ENCODE results near the gene ZSWIM6.

Gene ZSWIM6

GRCh38 chr5:61489574-61489973 lies 157.5 kb downstream of the ZSWIM6 start:
- no peak overlapping the region for H3K9ac ChIP-seq (ENCODE audit: low read length in 2 of 2)
- no peak overlapping the region for H3K4me3 ChIP-seq (ENCODE audit: low read length in 2 of 2)
- no peak overlapping the region for H3K27ac ChIP-seq (ENCODE audit: low read length)
- H3K4me1 ChIP-seq (ENCODE audit: control insufficient read depth, insufficient read depth, low read length), result no peaks in the 10 kb centered on the region
- no peaks in the 10 kb centered on the region for H3K27me3 ChIP-seq (ENCODE audit: control insufficient read depth in 1 of 2, insufficient read depth in 2 of 2, low read length in 2 of 2)
- no peaks in the 10 kb centered on the region for H3K36me3 ChIP-seq (ENCODE audit: control insufficient read depth in 2 of 2, insufficient read depth in 2 of 2, low read length in 2 of 2)
- no peaks in the 10 kb centered on the region for H3K9me3 ChIP-seq (ENCODE audit: control insufficient read depth in 2 of 2, low read length in 2 of 2)

DNA sequence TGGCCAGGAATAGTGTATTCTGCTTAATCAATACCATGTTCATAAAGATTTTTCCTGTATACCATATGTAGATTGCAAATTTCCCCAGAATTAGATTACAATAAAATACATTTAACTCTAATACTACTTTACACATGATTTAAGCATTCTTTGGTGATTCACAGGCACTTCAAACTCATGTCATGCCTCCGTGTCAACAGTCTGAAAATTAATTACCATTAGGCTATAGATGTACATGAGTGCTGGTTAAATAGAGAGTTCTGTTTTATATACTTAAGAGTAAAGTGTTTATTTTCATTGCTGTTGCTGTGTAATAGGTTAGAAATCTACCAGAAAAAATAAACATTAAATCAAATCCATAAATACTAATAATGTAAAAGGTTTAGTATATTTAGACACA lies 159.8 kb downstream of the ZSWIM6 start:
- peaks cover 6% of the 10 kb centered on the region for H3K4me1 ChIP-seq (ENCODE audit: control insufficient read depth, insufficient read depth, low read length)
- no peak overlapping the region for H3K9ac ChIP-seq (ENCODE audit: low read length in 2 of 2)
- no peak overlapping the region for H3K27ac ChIP-seq (ENCODE audit: low read length)
- H3K9me3 ChIP-seq (ENCODE audit: control insufficient read depth in 2 of 2, low read length in 2 of 2), result no peaks in the 10 kb centered on the region
- H3K4me3 ChIP-seq (ENCODE audit: low read length in 2 of 2), result no peak overlapping the region
- H3K27me3 ChIP-seq (ENCODE audit: control insufficient read depth in 1 of 2, insufficient read depth in 2 of 2, low read length in 2 of 2), result no peaks in the 10 kb centered on the region
- no peaks in the 10 kb centered on the region for H3K36me3 ChIP-seq (ENCODE audit: control insufficient read depth in 2 of 2, insufficient read depth in 2 of 2, low read length in 2 of 2)

GRCh38 chr5:61493973-61494372 lies 161.9 kb downstream of the ZSWIM6 start:
- Histone ChIP-seq H3K9me3 (ENCODE audit: control insufficient read depth in 2 of 2, low read length in 2 of 2) (no peaks in the 10 kb centered on the region), H3K27ac (ENCODE audit: low read length) (no peak overlapping the region), H3K36me3 (ENCODE audit: control insufficient read depth in 2 of 2, insufficient read depth in 2 of 2, low read length in 2 of 2) (no peaks in the 10 kb centered on the region), H3K4me1 (ENCODE audit: control insufficient read depth, insufficient read depth, low read length) (peaks cover 6% of the 10 kb centered on the region), H3K9ac (ENCODE audit: low read length in 2 of 2) (no peak overlapping the region), H3K27me3 (ENCODE audit: control insufficient read depth in 1 of 2, insufficient read depth in 2 of 2, low read length in 2 of 2) (no peaks in the 10 kb centered on the region), H3K4me3 (ENCODE audit: low read length in 2 of 2) (no peak overlapping the region)

DNA sequence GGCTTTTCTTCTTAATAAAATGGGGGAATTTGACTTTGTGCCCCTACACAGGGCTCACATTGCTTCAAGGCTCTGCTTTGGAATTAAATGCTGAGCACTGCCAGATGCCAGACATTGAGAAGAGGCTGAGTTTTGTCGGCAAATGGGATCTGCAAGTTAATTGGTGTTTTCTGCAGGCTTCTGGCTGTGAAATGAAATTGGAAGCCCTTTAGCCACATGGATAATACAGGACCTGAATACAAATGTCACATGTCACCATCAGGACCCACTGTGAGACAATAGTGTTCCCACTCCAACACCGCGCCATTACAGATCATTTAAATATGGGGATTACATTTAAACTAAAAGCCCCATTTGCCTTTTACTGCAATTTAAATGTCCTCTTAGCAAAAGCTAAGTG lies 164.4 kb downstream of the ZSWIM6 start:
- H3K4me3 ChIP-seq (ENCODE audit: low read length in 2 of 2), result no peak overlapping the region
- no peaks in the 10 kb centered on the region for H3K36me3 ChIP-seq (ENCODE audit: control insufficient read depth in 2 of 2, insufficient read depth in 2 of 2, low read length in 2 of 2)
- H3K27me3 ChIP-seq (ENCODE audit: control insufficient read depth in 1 of 2, insufficient read depth in 2 of 2, low read length in 2 of 2), result no peaks in the 10 kb centered on the region
- no peak overlapping the region for H3K27ac ChIP-seq (ENCODE audit: low read length)
- H3K9me3 ChIP-seq (ENCODE audit: control insufficient read depth in 2 of 2, low read length in 2 of 2), result no peaks in the 10 kb centered on the region
- no peak overlapping the region for H3K9ac ChIP-seq (ENCODE audit: low read length in 2 of 2)
- peaks cover 6% of the 10 kb centered on the region for H3K4me1 ChIP-seq (ENCODE audit: control insufficient read depth, insufficient read depth, low read length)

DNA sequence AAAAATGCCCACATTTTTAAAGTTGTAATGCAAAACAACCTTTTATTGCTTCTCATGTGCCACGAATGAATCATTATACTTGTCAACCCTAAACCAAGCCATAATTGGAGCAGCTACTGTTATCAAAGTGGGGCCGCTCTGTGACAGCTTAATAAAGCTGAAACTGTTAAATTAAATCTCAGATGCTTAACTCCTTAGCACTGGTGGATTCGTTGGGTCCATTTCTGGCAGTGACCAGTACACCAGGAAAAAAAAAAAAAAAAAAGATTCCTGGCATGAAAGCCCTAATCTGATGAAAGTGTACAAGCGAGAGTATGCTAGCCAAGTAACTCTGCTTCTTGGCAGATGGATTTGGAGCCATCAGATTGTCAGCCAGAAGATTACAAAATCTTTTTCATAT lies 164.8 kb downstream of the ZSWIM6 start:
- H3K27me3 ChIP-seq (ENCODE audit: control insufficient read depth in 1 of 2, insufficient read depth in 2 of 2, low read length in 2 of 2), result no peaks in the 10 kb centered on the region
- no peaks in the 10 kb centered on the region for H3K9me3 ChIP-seq (ENCODE audit: control insufficient read depth in 2 of 2, low read length in 2 of 2)
- no peak overlapping the region for H3K4me3 ChIP-seq (ENCODE audit: low read length in 2 of 2)
- no peaks in the 10 kb centered on the region for H3K36me3 ChIP-seq (ENCODE audit: control insufficient read depth in 2 of 2, insufficient read depth in 2 of 2, low read length in 2 of 2)
- H3K27ac ChIP-seq (ENCODE audit: low read length), result no peak overlapping the region
- no peak overlapping the region for H3K9ac ChIP-seq (ENCODE audit: low read length in 2 of 2)
- peaks cover 6% of the 10 kb centered on the region for H3K4me1 ChIP-seq (ENCODE audit: control insufficient read depth, insufficient read depth, low read length)

DNA sequence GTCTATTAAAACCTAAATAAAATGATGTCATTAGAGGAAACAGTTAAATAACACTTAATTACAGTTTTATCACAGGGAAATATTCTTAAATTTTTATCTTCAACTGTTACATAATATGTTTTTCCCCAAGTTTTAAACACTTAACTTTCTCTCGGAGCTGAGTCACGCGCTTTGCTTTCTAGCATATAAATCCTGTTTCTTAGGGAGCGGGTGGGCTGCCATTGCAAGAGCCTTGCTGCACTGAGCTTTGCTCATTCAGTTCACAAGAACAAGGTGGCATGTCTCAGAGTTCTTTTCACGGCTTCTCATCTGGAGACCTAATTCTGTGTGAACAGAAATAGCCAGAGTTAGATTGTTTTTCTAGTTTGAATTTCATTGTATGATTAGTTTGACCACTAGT lies 166.1 kb downstream of the ZSWIM6 start:
- H3K4me3 ChIP-seq (ENCODE audit: low read length in 2 of 2), result no peak overlapping the region
- no peaks in the 10 kb centered on the region for H3K27me3 ChIP-seq (ENCODE audit: control insufficient read depth in 1 of 2, insufficient read depth in 2 of 2, low read length in 2 of 2)
- peaks cover 6% of the 10 kb centered on the region for H3K4me1 ChIP-seq (ENCODE audit: control insufficient read depth, insufficient read depth, low read length)
- no peaks in the 10 kb centered on the region for H3K36me3 ChIP-seq (ENCODE audit: control insufficient read depth in 2 of 2, insufficient read depth in 2 of 2, low read length in 2 of 2)
- no peak overlapping the region for H3K27ac ChIP-seq (ENCODE audit: low read length)
- H3K9me3 ChIP-seq (ENCODE audit: control insufficient read depth in 2 of 2, low read length in 2 of 2), result no peaks in the 10 kb centered on the region
- H3K9ac ChIP-seq (ENCODE audit: low read length in 2 of 2), result no peak overlapping the region

GRCh38 chr5:61501971-61502370 lies 169.9 kb downstream of the ZSWIM6 start:
- no peaks in the 10 kb centered on the region for H3K36me3 ChIP-seq (ENCODE audit: control insufficient read depth in 2 of 2, insufficient read depth in 2 of 2, low read length in 2 of 2)
- H3K9me3 ChIP-seq (ENCODE audit: control insufficient read depth in 2 of 2, low read length in 2 of 2), result no peaks in the 10 kb centered on the region
- no peak overlapping the region for H3K9ac ChIP-seq (ENCODE audit: low read length in 2 of 2)
- H3K4me3 ChIP-seq (ENCODE audit: low read length in 2 of 2), result no peak overlapping the region
- H3K27ac ChIP-seq (ENCODE audit: low read length), result no peak overlapping the region
- H3K27me3 ChIP-seq (ENCODE audit: control insufficient read depth in 1 of 2, insufficient read depth in 2 of 2, low read length in 2 of 2), result no peaks in the 10 kb centered on the region
- no peaks in the 10 kb centered on the region for H3K4me1 ChIP-seq (ENCODE audit: control insufficient read depth, insufficient read depth, low read length)

- Histone ChIP-seq H3K9ac (ENCODE audit: low read length in 2 of 2) (no peak overlapping the region), H3K4me3 (ENCODE audit: low read length in 2 of 2) (no peak overlapping the region), H3K36me3 (ENCODE audit: control insufficient read depth in 2 of 2, insufficient read depth in 2 of 2, low read length in 2 of 2) (no peaks in the 10 kb centered on the region), H3K4me1 (ENCODE audit: control insufficient read depth, insufficient read depth, low read length) (no peaks in the 10 kb centered on the region), H3K9me3 (ENCODE audit: control insufficient read depth in 2 of 2, low read length in 2 of 2) (no peaks in the 10 kb centered on the region), H3K27ac (ENCODE audit: low read length) (no peak overlapping the region), H3K27me3 (ENCODE audit: control insufficient read depth in 1 of 2, insufficient read depth in 2 of 2, low read length in 2 of 2) (no peaks in the 10 kb centered on the region)
Observed at GRCh38 chr5:61504143-61504770, 172.2 kb downstream of the ZSWIM6 start.

DNA sequence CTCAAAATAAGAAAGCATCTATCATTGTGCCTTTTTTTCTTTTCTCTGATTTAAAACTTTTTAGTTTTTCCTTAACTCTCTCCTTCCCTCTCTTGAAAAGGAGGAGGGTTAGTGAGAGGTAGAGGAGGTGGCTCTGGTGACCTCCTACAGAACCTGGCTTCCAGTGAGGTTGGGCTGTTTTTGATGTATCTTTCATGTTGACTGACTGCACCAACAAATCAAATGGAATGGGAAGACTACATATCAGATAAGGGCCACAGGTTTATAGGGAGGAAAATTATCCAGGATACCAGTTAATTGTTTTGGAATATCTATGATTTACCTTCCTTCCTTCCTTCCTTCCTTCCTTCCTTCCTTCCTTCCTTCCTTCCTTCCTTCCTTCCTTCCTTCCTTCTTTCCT lies 173.2 kb downstream of the ZSWIM6 start:
- no peaks in the 10 kb centered on the region for H3K4me1 ChIP-seq (ENCODE audit: control insufficient read depth, insufficient read depth, low read length)
- no peaks in the 10 kb centered on the region for H3K9me3 ChIP-seq (ENCODE audit: control insufficient read depth in 2 of 2, low read length in 2 of 2)
- no peak overlapping the region for H3K9ac ChIP-seq (ENCODE audit: low read length in 2 of 2)
- H3K27me3 ChIP-seq (ENCODE audit: control insufficient read depth in 1 of 2, insufficient read depth in 2 of 2, low read length in 2 of 2), result no peaks in the 10 kb centered on the region
- H3K36me3 ChIP-seq (ENCODE audit: control insufficient read depth in 2 of 2, insufficient read depth in 2 of 2, low read length in 2 of 2), result no peaks in the 10 kb centered on the region
- H3K27ac ChIP-seq (ENCODE audit: low read length), result no peak overlapping the region
- no peak overlapping the region for H3K4me3 ChIP-seq (ENCODE audit: low read length in 2 of 2)

- no peak overlapping the region for H3K27ac ChIP-seq (ENCODE audit: low read length)
- H3K4me1 ChIP-seq (ENCODE audit: control insufficient read depth, insufficient read depth, low read length), result no peaks in the 10 kb centered on the region
- H3K9ac ChIP-seq (ENCODE audit: low read length in 2 of 2), result no peak overlapping the region
- H3K36me3 ChIP-seq (ENCODE audit: control insufficient read depth in 2 of 2, insufficient read depth in 2 of 2, low read length in 2 of 2), result no peaks in the 10 kb centered on the region
- no peaks in the 10 kb centered on the region for H3K9me3 ChIP-seq (ENCODE audit: control insufficient read depth in 2 of 2, low read length in 2 of 2)
- H3K4me3 ChIP-seq (ENCODE audit: low read length in 2 of 2), result no peak overlapping the region
- H3K27me3 ChIP-seq (ENCODE audit: control insufficient read depth in 1 of 2, insufficient read depth in 2 of 2, low read length in 2 of 2), result no peaks in the 10 kb centered on the region
Observed at GRCh38 chr5:61507232-61507631, 175.2 kb downstream of the ZSWIM6 start.

DNA sequence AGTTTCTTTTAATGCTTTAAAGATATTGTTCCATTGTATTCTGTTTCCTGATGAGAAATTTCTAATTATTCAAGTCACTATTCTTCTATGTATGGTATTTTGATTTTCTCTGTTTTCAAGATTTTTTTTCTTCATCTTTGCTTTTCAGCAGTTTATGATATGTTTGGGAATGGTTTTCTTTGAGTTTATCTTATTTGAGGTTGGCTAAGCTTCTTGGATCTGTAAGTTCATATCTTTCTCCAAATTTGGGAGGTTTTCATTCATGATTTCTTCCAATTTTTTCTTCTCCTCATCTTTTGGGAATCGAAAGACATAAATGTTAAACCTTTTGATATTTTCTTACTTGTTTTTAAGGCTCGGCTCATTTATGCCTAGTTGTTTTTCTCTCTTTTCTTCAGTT lies 184.9 kb downstream of the ZSWIM6 start:
- H3K36me3 ChIP-seq (ENCODE audit: control insufficient read depth in 2 of 2, insufficient read depth in 2 of 2, low read length in 2 of 2), result peaks cover 0 to 2% of the 10 kb centered on the region in 2 donors
- no peaks in the 10 kb centered on the region for H3K27me3 ChIP-seq (ENCODE audit: control insufficient read depth in 1 of 2, insufficient read depth in 2 of 2, low read length in 2 of 2)
- H3K9ac ChIP-seq (ENCODE audit: low read length in 2 of 2), result no peak overlapping the region

More for the DNA sequence above, 184.9 kb downstream of the ZSWIM6 start:
- H3K4me3 ChIP-seq (ENCODE audit: low read length in 2 of 2), result no peak overlapping the region
- H3K27ac ChIP-seq (ENCODE audit: low read length), result no peak overlapping the region
- H3K4me1 ChIP-seq (ENCODE audit: control insufficient read depth, insufficient read depth, low read length), result no peaks in the 10 kb centered on the region
- H3K9me3 ChIP-seq (ENCODE audit: control insufficient read depth in 2 of 2, low read length in 2 of 2), result peaks cover 0 to 3% of the 10 kb centered on the region in 2 donors

Data from stomach smooth muscle (tissue), 2 donors.